ENCODE measurements around the gene KCNIP1. TPM values are rescaled to one million over a fixed set of nuclear protein-coding genes. Genes with fewer than 3 reads are reported as not detected.

KCNIP1 gene
- total and polyA plus RNA-seq, 9 of the 15 experiments (the other 6 are each of a cell fraction or from before 2014, with no cell fraction given), result not detected

- Histone ChIP-seq H3K79me2 (ENCODE audit: control insufficient read depth, insufficient read depth, low read length) (no peaks in the 10 kb centered on the region), H3K9me1 (ENCODE audit: control insufficient read depth, insufficient read depth, low read length) (peaks cover 3% of the 10 kb centered on the region), H2AFZ (ENCODE audit: low read depth, low read length) (no peak overlapping the region), H3K4me3 (no peak overlapping the region), H3K27me3 (ENCODE audit: control insufficient read depth in 2 of 2, insufficient read depth in 2 of 2, low read length in 2 of 2) (no peaks in the 10 kb centered on the region), H3K4me1 (replicated peaks in 1 of 2; ENCODE audit: control insufficient read depth in 2 of 2, insufficient read depth in 2 of 2, low read length in 2 of 2) (no peaks in the 10 kb centered on the region), H4K20me1 (replicated peaks; ENCODE audit: control insufficient read depth, insufficient read depth, low read length) (no peaks in the 10 kb centered on the region; the same call in 1 of the 2 replicates), H3K9ac (ENCODE audit: insufficient read depth in 1 of 2, low read depth in 2 of 2, low read length in 2 of 2) (no peak overlapping the region), H3K9me3 (replicated peaks; ENCODE audit: control insufficient read depth, insufficient read depth, low read depth, low read length) (no peaks in the 10 kb centered on the region), H3K27ac (ENCODE audit: extremely low read depth, low read depth, low read length) (no peak overlapping the region), H3K4me2 (ENCODE audit: insufficient read depth, low read length) (no peak overlapping the region), H3K36me3 (ENCODE audit: control insufficient read depth, insufficient read depth, low read length) (no peaks in the 10 kb centered on the region)
- ATAC-seq (no peak), DNase-seq (ENCODE audit: extremely low read depth in 1 of 4, low spot score in 3 of 4) (no peak), FAIRE-seq (no peak)
- intact Hi-C loops (cut with micrococcal nuclease) (no loop called here), in situ Hi-C loops (cut with MboI) (no loop called here)
- 0% methylated on average over 2 of the region's 3 CpGs for WGBS (ENCODE audit: insufficient coverage, low coverage, missing lambda C conversion rate)
- CTCF ChIA-PET (ENCODE audit: low intra/inter-chr PET ratio), result no interaction called here
- BruUV-seq (replicated peaks), result no TSS peak
- POLR2A ChIA-PET, result interaction anchor here (0.6 kb wide), 1 partner anchor 10 kb away, joined by 3 read pairs; no protein-coding TSS in a partner anchor
- no peak for TF ChIP-seq ZC3H4 (CRISPR knock-in tag; IDR thresholded peaks at IDR 0.05; ENCODE audit: borderline replicate concordance)
- TF ChIP-seq EHMT2 (IDR thresholded peaks at IDR 0.05), result no peak
- TF ChIP-seq MYC (IDR thresholded peaks at IDR 0.05; ENCODE audit: low read depth, low read length), result no peak
- TF ChIP-seq MYC (CRISPR knock-in tag; IDR thresholded peaks at IDR 0.05; ENCODE audit: borderline replicate concordance, low read depth), result no peak
Observed at GRCh38 chr5:170785416-170785815, 281.6 kb downstream of the KCNIP1 start.

Other genes starting within 250 kb of the KCNIP1 start
- 10.6 and 10.7 TPM in 2 replicates for gene LCP2, start 206.2 kb upstream of the KCNIP1 start, total RNA-seq (2014; rRNA removed)
- 14.6 TPM in 2 replicates for gene LCP2, start 206.2 kb upstream of the KCNIP1 start, total RNA-seq (2014; rRNA removed; fragmentation: Illumina TruSeq; extraction: Trizol)
- 18.6 and 19.4 TPM in 2 replicates for gene LCP2, start 206.2 kb upstream of the KCNIP1 start, total RNA-seq (2015; rRNA removed; fragmentation: Illumina TruSeq; extraction: Trizol)
- 22.2 and 24.1 TPM in 2 replicates for gene LCP2, start 206.2 kb upstream of the KCNIP1 start, total RNA-seq (2021)
- 28.5 and 42.2 TPM in 2 replicates for gene LCP2, start 206.2 kb upstream of the KCNIP1 start, polyA plus RNA-seq (2011; rRNA removed)
- 23.6 and 31.3 TPM in 2 replicates for gene LCP2, start 206.2 kb upstream of the KCNIP1 start, polyA plus RNA-seq (2014; fragmentation: Illumina TruSeq; extraction: Trizol)
- gene LCP2, start 206.2 kb upstream of the KCNIP1 start, polyA plus RNA-seq (2014; fragmentation: Nextera tagmentation; extraction: Ambion mirVana), result 1 to 10 TPM; 4.0 to 5.2 TPM
- 12.6 and 14.1 TPM in 2 replicates for gene LCP2, start 206.2 kb upstream of the KCNIP1 start, polyA plus RNA-seq (2014; rRNA removed)
- gene KCNMB1, start 114.7 kb upstream of the KCNIP1 start, total RNA-seq (2014; rRNA removed), result not detected in 2 replicates
- not detected in 2 replicates for gene KCNMB1, start 114.7 kb upstream of the KCNIP1 start, total RNA-seq (2014; rRNA removed; fragmentation: Illumina TruSeq; extraction: Trizol)
- not detected in 2 replicates for gene KCNMB1, start 114.7 kb upstream of the KCNIP1 start, total RNA-seq (2015; rRNA removed; fragmentation: Illumina TruSeq; extraction: Trizol)
- gene KCNMB1, start 114.7 kb upstream of the KCNIP1 start, total RNA-seq (2021), result not detected in 2 replicates
- gene KCNMB1, start 114.7 kb upstream of the KCNIP1 start, polyA plus RNA-seq (2011; rRNA removed), result not detected in 2 replicates
- not detected in 2 replicates for gene KCNMB1, start 114.7 kb upstream of the KCNIP1 start, polyA plus RNA-seq (2014; fragmentation: Illumina TruSeq; extraction: Trizol)
- not detected for gene KCNMB1, start 114.7 kb upstream of the KCNIP1 start, polyA plus RNA-seq (2014; fragmentation: Nextera tagmentation; extraction: Ambion mirVana)
- gene KCNMB1, start 114.7 kb upstream of the KCNIP1 start, polyA plus RNA-seq (2014; rRNA removed), result not detected in 2 replicates